Smooth muscle cell (in vitro differentiated cells): ENCODE results near the gene PRRT1B. TPM values are rescaled to one million over a fixed set of nuclear protein-coding genes. Genes with fewer than 3 reads are reported as not detected.

Experiments
- DNase-seq: peaks from one replicate; lab custom pipeline; 2025; ENCODE audit not compliant: unreplicated experiment; lab: John Stamatoyannopoulos, UW
- H2AFZ ChIP-seq: fragments of 200-600 bp; sonication (generic); 2 replicates; pipeline ENCODE4 v1.6.0; 2016; ENCODE audit warnings: antibody characterized with exemption, low read depth, mild to moderate bottlenecking
- H3F3A ChIP-seq: fragments of 200-600 bp; sonication (generic); 2 replicates; pipeline ENCODE4 v1.6.0; 2017; ENCODE audit warnings: antibody characterized with exemption, low read depth
- H3K27ac ChIP-seq: fragments of 200-600 bp; sonication (generic); 2 replicates; pipeline ENCODE4 v1.5.1; 2016; ENCODE audit warnings: low read depth, mild to moderate bottlenecking
- H3K27me3 ChIP-seq: fragments of 200-600 bp; sonication (generic); 2 replicates; pipeline ENCODE4 v1.6.1; 2016; ENCODE audit warnings: low read depth, mild to moderate bottlenecking
- H3K36me3 ChIP-seq: fragments of 200-600 bp; sonication (generic); 2 replicates; pipeline ENCODE4 v1.5.1; 2016; ENCODE audit warnings: low read depth
- H3K4me1 ChIP-seq: fragments of 200-600 bp; sonication (generic); 2 replicates; pipeline ENCODE4 v1.5.1; 2016; ENCODE audit warnings: low read depth
- H3K4me2 ChIP-seq: fragments of 200-600 bp; sonication (generic); 2 replicates; pipeline ENCODE4 v1.6.0; 2016; ENCODE audit warnings: mild to moderate bottlenecking
- H3K4me3 ChIP-seq: fragments of 200-600 bp; sonication (generic); 2 replicates; pipeline ENCODE4 v1.5.1; 2016; ENCODE audit warnings: mild to moderate bottlenecking
- H3K79me2 ChIP-seq: fragments of 200-600 bp; sonication (generic); 2 replicates; pipeline ENCODE4 v1.6.0; 2016; ENCODE audit warnings: low read depth, mild to moderate bottlenecking
- H3K9ac ChIP-seq: fragments of 200-600 bp; sonication (generic); 2 replicates; pipeline ENCODE4 v1.6.0; 2016; ENCODE audit warnings: low read depth
- H3K9me3 ChIP-seq: fragments of 200-600 bp; sonication (generic); replicated peaks from 2 replicates; pipeline ENCODE4 v1.5.1; 2016; ENCODE audit warnings: low read depth
- H4K20me1 ChIP-seq: fragments of 200-600 bp; sonication (generic); 2 replicates; pipeline ENCODE4 v1.6.0; 2016; ENCODE audit warnings: low read depth
- CTCF ChIP-seq: fragments of 200-600 bp; sonication (generic); IDR thresholded peaks from 2 replicates; pipeline ENCODE4 v1.5.1; 2017; ENCODE audit warnings: borderline replicate concordance, mild to moderate bottlenecking, antibody characterized with exemption; ENCODE audit not compliant: insufficient read depth, poor library complexity, severe bottlenecking
- WGBS: methylation state at CpG from one replicate; pipeline ENCODE4 v1.1.7; 2016; ENCODE audit warnings: low lambda C conversion rate; 5-methylcytosine and 5-hydroxymethylcytosine counted together
- polyA plus RNA-seq: library from polyadenylated mRNA; unstranded; fragments of >200 nt; fragmentation: Nextera tagmentation; extraction: Ambion mirVana; gene quantifications from 2 replicates; pipeline ENCODE4 v1.2.1, GENCODE V29; 2016
- total RNA-seq: library from RNA; depleted of rRNA; stranded (reverse); fragments of >200 nt; gene quantifications from 2 replicates; pipeline ENCODE4 v1.2.3, GENCODE V29; 2014

Gene PRRT1B
- total and polyA plus RNA-seq, 2 experiments from 2014 or later = not detected

GRCh38 chr9:131587906-131588305 is 42.6 kb downstream of the PRRT1B start:
- no peak for TF ChIP-seq CTCF
- H2AFZ ChIP-seq = no peak overlapping the region

GRCh38 chr9:131588396-131588795 is 43.1 kb downstream of the PRRT1B start:
- WGBS = 95% methylated on average over 5 of the region's 9 CpGs
- Histone ChIP-seq H3K4me2 (no peak overlapping the region), H3K27ac (no peak overlapping the region), H3K4me3 (no peak overlapping the region), H3F3A (no peaks in the 10 kb centered on the region), H3K4me1 (no peaks in the 10 kb centered on the region), H3K27me3 (no peaks in the 10 kb centered on the region), H3K9ac (no peak overlapping the region), H3K9me3 (no peaks in the 10 kb centered on the region), H4K20me1 (no peaks in the 10 kb centered on the region), H3K36me3 (no peaks in the 10 kb centered on the region), H3K79me2 (no peaks in the 10 kb centered on the region), H2AFZ (no peak overlapping the region)
- no peak for DNase-seq
- no peak for TF ChIP-seq CTCF

More at GRCh38 chr9:131587906-131588305, 42.6 kb downstream of the PRRT1B start:
- Histone ChIP-seq H3K27me3 (no peaks in the 10 kb centered on the region), H3K4me2 (no peak overlapping the region), H3K79me2 (no peaks in the 10 kb centered on the region), H3K9me3 (no peaks in the 10 kb centered on the region), H3K4me1 (no peaks in the 10 kb centered on the region), H4K20me1 (no peaks in the 10 kb centered on the region), H3K9ac (no peak overlapping the region), H3F3A (no peaks in the 10 kb centered on the region), H3K4me3 (no peak overlapping the region), H3K36me3 (no peaks in the 10 kb centered on the region), H3K27ac (no peak overlapping the region)
- 96% methylated on average over 14 of the region's 14 CpGs for WGBS
- no peak for DNase-seq

GRCh38 chr9:131589124-131589711 is 43.9 kb downstream of the PRRT1B start:
- TF ChIP-seq CTCF = no peak
- H3K4me1 ChIP-seq = no peaks in the 10 kb centered on the region
- H3F3A ChIP-seq = no peaks in the 10 kb centered on the region
- no peaks in the 10 kb centered on the region for H3K9me3 ChIP-seq
- no peaks in the 10 kb centered on the region for H4K20me1 ChIP-seq
- H3K4me3 ChIP-seq = no peak overlapping the region
- no peak overlapping the region for H3K9ac ChIP-seq
- no peaks in the 10 kb centered on the region for H3K79me2 ChIP-seq
- H3K27ac ChIP-seq = no peak overlapping the region
- DNase-seq = no peak
- no peak overlapping the region for H2AFZ ChIP-seq
- 99% methylated on average over 16 of the region's 16 CpGs for WGBS
- H3K36me3 ChIP-seq = no peaks in the 10 kb centered on the region
- no peak overlapping the region for H3K4me2 ChIP-seq
- no peaks in the 10 kb centered on the region for H3K27me3 ChIP-seq

GRCh38 chr9:131589993-131590392 is 44.7 kb downstream of the PRRT1B start:
- DNase-seq = no peak
- H3K9ac ChIP-seq = no peak overlapping the region
- TF ChIP-seq CTCF = no peak
- no peak overlapping the region for H3K4me2 ChIP-seq
- no peak overlapping the region for H3K4me3 ChIP-seq
- H3K36me3 ChIP-seq = no peaks in the 10 kb centered on the region
- H2AFZ ChIP-seq = no peak overlapping the region
- no peaks in the 10 kb centered on the region for H3K9me3 ChIP-seq
- H3F3A ChIP-seq = no peaks in the 10 kb centered on the region
- H3K79me2 ChIP-seq = no peaks in the 10 kb centered on the region
- 97% methylated on average over 14 of the region's 14 CpGs for WGBS
- no peaks in the 10 kb centered on the region for H3K4me1 ChIP-seq
- H3K27ac ChIP-seq = no peak overlapping the region
- no peaks in the 10 kb centered on the region for H3K27me3 ChIP-seq
- H4K20me1 ChIP-seq = no peaks in the 10 kb centered on the region
